C4-2B (cell line): ENCODE results near the gene JUND.

Experiments used
- H3K27ac ChIP-seq: fragments of 450-650 bp; 2 replicates; pipeline ENCODE4 v1.5.1; 2017
- CTCF ChIP-seq: fragments of 450-650 bp; conservative IDR thresholded peaks from 2 replicates; pipeline ENCODE4 v1.5.1; 2017; ENCODE audit warnings: mild to moderate bottlenecking
- ZFX ChIP-seq: fragments of 450-650 bp; IDR thresholded peaks from 2 replicates; pipeline ENCODE4 v1.6.1; 2017

JUND gene

GRCh38 chr19:18307271-18307681, 25.9 kb upstream of the JUND start:
- TF ChIP-seq CTCF (no peak), ZFX (no peak)
- no peak overlapping the region for H3K27ac ChIP-seq

- no peak overlapping the region for H3K27ac ChIP-seq
- no peak for TF ChIP-seq ZFX
- TF ChIP-seq CTCF = no peak
These were observed 25.5 kb upstream of the JUND start for GRCh38 chr19:18306888-18307260.

- TF ChIP-seq CTCF (no peak), ZFX (no peak)
- no peak overlapping the region for H3K27ac ChIP-seq
These were observed 24.9 kb upstream of the JUND start for GRCh38 chr19:18306209-18306887.

GRCh38 chr19:18304458-18305310, 23.3 kb upstream of the JUND start:
- no peak overlapping the region for H3K27ac ChIP-seq
- TF ChIP-seq CTCF = no peak
- no peak for TF ChIP-seq ZFX

- no peak overlapping the region for H3K27ac ChIP-seq
- no peak for TF ChIP-seq ZFX
These were observed 22.7 kb upstream of the JUND start for GRCh38 chr19:18304208-18304457.

GRCh38 chr19:18301718-18302111, 20.3 kb upstream of the JUND start:
- no peak overlapping the region for H3K27ac ChIP-seq

GRCh38 chr19:18300930-18301717, 19.7 kb upstream of the JUND start:
- TF ChIP-seq ZFX (no peak), CTCF (no peak)
- no peak overlapping the region for H3K27ac ChIP-seq

More at GRCh38 chr19:18301718-18302111, 20.3 kb upstream of the JUND start:
- no peak for TF ChIP-seq CTCF
- TF ChIP-seq ZFX = no peak
